SK-N-MC (cell line): ENCODE results near the gene AOPEP.

Experiments used
- EZH2 ChIP-seq: fragments of 200-600 bp; sonication (generic); IDR thresholded peaks from one replicate; pipeline ENCODE4 v1.6.1; 2017; ENCODE audit warnings: antibody characterized with exemption
- FOXP2 ChIP-seq: optimal IDR thresholded peaks from 2 replicates; pipeline ENCODE3; 2011; ENCODE audit warnings: mild to moderate bottlenecking, moderate library complexity; ENCODE audit not compliant: insufficient read depth; ENCODE audit errors: extremely low read length, control extremely low read depth
- POLR2AphosphoS5 ChIP-seq: IDR thresholded peaks from 2 replicates; pipeline ENCODE4 v1.6.1; 2012; ENCODE audit warnings: mild to moderate bottlenecking, low read depth, low read length, borderline replicate concordance

DNA sequence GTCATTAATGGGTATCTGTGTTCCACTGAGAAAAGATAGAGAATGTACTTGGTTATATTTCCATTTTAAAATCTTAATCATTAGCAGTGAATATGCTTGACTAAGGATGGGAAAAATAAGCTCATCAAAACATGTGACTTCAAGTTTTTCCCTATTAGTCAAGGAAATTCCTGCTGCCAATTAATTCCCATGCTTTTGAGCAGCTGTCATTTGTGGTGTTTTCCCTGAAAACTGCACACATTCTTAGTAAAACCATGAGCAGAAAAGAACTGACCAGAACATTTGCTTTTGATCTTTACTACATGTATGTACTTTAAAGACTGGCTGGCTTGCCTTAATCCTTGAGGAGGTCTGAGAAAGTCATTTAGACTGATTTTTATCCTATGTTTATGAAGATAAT, 75.2 kb downstream of the AOPEP start:
- no peak for TF ChIP-seq POLR2AphosphoS5
- TF ChIP-seq EZH2: no peak
- TF ChIP-seq FOXP2: no peak
